ENCODE data around the gene ARSB.
"Not testable (repeated sequence)": the region's sequence is repeated elsewhere in the genome, so short reads cannot be mapped to it uniquely, and the experiment has no call there.

Gene ARSB

GRCh38 chr5:78851891-78852290 lies 133.2 kb downstream of the ARSB start:
- in situ Hi-C loops (cut with MboI; ENCODE audit: low sequenced_read_pairs): not testable (repeated sequence)

GRCh38 chr5:78845470-78845869 lies 139.6 kb downstream of the ARSB start:
- in situ Hi-C loops (cut with MboI; ENCODE audit: low sequenced_read_pairs): no loop called here

DNA sequence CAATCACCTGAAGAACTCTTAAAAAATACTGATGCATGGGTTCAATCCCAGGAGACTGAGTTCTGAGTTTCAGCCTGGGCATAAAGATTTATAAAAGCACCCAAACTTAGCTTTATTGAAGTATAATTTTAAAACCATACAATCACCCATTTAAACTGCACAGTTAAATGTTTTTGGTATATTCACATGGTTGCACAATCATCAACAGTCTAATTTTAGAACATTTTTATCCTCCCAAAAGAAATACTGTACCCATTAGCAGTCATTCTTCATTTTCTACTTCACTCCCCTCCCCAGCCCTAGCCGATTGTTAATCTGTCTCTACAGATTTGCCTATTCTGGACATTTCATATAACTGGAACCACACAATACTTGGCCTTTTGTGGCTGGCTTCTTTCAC lies 141.7 kb downstream of the ARSB start:
- in situ Hi-C loops (cut with MboI; ENCODE audit: low sequenced_read_pairs): no loop called here

DNA sequence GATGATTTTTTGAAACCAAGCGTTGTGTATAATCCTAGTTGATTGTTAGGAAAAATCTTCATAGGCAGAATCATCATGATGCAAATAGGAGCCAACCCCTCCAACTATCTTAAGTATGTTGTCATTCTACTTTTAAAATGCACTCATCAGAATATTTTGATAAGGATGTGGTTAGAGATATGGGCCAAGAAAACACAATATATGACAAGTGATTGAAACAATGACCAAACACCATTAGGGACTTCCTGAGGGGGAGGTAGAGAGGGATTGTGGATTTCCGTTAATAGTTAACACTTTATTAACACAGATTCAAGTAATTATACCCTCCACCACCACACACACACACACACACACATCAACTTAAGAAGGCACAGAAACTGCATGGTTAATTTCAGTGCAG lies 143.3 kb downstream of the ARSB start:
- in situ Hi-C loops (cut with MboI; ENCODE audit: low sequenced_read_pairs): no loop called here

DNA sequence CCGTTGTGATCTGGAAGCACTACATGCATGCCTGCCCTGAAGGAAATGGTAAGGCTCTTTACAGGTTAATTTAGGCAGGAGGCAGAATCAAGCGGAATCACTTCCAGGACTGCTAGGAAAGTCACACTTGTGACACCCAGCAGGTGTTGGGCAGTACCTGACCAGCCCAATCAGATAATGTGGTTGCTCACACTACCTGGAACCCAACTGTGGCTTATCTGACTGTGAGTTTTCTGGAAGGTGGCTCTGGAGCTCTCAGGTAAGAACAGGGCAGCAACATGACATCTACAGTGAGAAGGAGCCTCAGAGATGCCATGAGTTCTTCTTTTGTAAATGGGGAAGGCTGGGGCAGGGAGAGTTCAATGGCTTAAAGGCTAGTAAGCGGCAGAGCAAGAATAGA lies 146.4 kb downstream of the ARSB start:
- in situ Hi-C loops (cut with MboI; ENCODE audit: low sequenced_read_pairs): no loop called here

GRCh38 chr5:78837836-78838235 lies 147.3 kb downstream of the ARSB start:
- in situ Hi-C loops (cut with MboI; ENCODE audit: low sequenced_read_pairs): no loop called here

GRCh38 chr5:78835176-78835575 lies 149.9 kb downstream of the ARSB start:
- in situ Hi-C loops (cut with MboI; ENCODE audit: low sequenced_read_pairs): no loop called here

- in situ Hi-C loops (cut with MboI; ENCODE audit: low sequenced_read_pairs): no loop called here
Measured at GRCh38 chr5:78833284-78833683, 151.8 kb downstream of the ARSB start.

DNA sequence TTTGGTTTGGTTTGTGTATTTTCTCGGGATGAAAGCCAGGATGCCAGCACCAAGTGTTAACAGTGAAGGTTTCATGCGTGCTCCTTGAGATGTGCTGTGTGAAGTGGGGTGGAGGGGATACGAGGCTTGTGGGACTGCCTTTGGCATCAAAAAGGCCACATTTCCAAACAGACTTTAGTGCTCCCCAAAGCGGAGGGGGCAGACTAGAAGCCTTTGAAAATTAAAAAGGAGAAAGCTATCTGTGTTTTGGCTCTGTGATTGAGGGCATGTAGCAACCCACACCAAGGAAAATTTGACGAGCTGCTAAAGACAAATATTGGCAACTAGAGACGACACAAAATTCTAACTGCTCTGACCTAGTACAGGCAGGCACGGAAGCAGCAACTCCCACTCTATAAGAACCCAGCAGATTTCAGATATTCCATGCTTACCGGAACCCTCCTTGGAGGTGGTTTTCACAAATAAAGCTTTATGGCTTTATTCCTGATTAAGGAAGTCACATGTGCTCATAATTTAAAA lies 154.5 kb downstream of the ARSB start:
- in situ Hi-C loops (cut with MboI; ENCODE audit: low sequenced_read_pairs): no loop called here

GRCh38 chr5:78829811-78830527 lies 155.1 kb downstream of the ARSB start:
- in situ Hi-C loops (cut with MboI; ENCODE audit: low sequenced_read_pairs): no loop called here

GRCh38 chr5:78827725-78828124 lies 157.4 kb downstream of the ARSB start:
- in situ Hi-C loops (cut with MboI; ENCODE audit: low sequenced_read_pairs): no loop called here

DNA sequence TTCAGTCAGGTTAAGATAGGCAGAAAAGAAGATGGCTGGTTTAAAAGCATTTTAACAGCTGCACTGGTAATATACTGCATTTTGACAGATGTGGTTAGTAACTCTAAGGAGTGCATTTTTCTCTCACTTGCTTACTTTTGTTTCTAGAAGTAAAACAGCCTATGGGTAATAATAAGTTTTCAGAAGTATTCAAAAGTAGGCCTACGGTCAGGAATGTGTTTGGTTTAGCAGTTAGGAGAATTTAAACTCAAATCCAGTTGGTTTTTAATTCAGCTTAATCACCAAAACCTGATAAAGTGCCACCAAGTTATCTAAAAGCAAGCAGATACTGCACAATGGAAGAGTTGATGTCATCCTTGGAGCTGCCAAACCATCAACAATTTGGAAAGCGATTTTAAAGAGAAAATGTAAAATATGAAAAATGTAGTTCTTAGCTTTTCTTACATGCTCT lies 160.3 kb downstream of the ARSB start:
- in situ Hi-C loops (cut with MboI; ENCODE audit: low sequenced_read_pairs): no loop called here

DNA sequence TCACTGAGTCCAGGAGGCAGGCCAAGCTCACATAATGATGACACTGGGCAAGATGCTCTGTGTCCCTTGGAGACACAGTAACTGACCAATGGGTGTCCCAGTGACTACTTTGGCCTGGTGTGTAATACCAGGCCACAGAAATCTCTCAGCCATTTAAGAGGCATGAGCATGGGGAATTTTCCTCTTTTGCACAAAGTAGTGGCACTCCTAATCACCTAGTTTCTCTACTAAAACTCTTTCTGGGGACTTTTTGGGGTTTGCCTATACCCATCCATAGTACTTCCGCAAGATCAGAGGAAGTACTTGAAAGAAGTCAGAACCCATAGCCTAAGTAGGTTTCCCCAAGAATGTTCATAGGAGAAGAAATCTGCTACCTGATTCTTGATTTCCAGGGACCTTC lies 161.9 kb downstream of the ARSB start:
- in situ Hi-C loops (cut with MboI; ENCODE audit: low sequenced_read_pairs): no loop called here

GRCh38 chr5:78821536-78822021 lies 163.5 kb downstream of the ARSB start:
- in situ Hi-C loops (cut with MboI; ENCODE audit: low sequenced_read_pairs): no loop called here

GRCh38 chr5:78819707-78820106 lies 165.4 kb downstream of the ARSB start:
- in situ Hi-C loops (cut with MboI; ENCODE audit: low sequenced_read_pairs): no loop called here

DNA sequence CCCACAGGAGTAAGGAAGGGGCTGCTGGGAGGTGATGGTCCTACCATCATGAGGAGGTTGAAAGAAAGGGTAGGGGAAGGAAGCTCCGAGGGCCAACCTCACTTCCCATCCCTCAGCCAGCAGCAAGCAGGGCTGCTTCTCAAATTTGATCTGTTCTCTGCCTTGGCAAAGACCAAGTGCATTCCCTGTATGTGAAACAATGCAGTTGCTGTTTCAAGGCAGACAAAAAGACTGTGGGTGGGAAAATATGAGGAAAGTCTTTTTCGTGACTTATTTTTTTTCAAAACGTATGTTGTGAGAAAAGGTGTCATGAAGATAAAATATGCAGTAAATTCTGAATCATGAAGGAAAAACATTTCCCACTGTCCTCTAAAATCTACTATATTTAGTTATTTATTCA lies 165.9 kb downstream of the ARSB start:
- in situ Hi-C loops (cut with MboI; ENCODE audit: low sequenced_read_pairs): no loop called here

DNA sequence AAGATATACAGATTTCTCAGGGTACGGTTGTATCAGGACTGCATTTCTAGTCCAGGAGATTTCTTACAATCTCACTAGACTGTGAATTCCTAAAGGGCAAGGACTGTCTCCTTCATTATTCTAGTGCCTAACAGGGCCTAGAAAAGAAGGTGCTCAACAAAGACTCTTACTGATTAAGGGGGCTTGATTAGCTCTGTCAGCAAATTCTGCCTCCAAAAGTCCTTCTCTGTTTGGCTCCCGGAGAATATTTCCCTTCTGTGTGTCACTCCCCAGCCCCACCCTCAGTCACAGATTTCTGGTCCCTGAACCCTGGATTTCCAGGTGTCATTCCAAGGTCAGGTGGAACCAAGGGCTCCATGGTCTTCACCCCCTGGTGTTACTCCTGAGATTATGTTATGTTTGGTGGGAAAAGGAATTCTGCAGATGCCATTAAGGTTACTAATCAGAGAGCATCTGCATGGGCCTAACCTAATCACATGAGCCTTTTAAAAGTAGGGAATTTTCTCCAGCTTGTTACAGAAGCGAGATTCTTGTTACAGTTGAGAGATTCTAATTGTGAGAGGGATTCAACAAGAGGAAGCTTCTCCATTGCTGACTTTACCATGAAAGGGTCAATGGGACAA lies 168.9 kb downstream of the ARSB start:
- in situ Hi-C loops (cut with MboI; ENCODE audit: low sequenced_read_pairs): no loop called here

- in situ Hi-C loops (cut with MboI; ENCODE audit: low sequenced_read_pairs): no loop called here
Measured at GRCh38 chr5:78813906-78814530, 171.1 kb downstream of the ARSB start.

DNA sequence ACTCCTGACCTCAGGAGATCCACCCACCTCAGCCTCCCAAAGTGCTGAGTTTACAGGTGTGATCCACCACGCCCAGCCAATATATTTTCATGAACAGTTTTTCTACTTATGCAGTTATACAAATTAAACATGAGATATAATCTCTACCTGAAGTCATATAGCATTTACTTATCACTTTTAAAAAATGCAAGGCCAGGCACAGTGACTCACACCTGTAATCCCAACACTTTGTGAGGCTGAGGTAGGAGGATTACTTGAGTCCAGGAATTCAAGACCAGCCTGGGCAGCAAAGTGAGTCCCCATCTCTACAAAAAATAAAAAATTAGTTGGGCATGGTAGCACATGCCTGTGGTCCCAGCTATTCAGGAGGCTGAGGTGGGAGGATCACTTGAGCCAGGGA lies 171.8 kb downstream of the ARSB start:
- in situ Hi-C loops (cut with MboI; ENCODE audit: low sequenced_read_pairs): no loop called here

DNA sequence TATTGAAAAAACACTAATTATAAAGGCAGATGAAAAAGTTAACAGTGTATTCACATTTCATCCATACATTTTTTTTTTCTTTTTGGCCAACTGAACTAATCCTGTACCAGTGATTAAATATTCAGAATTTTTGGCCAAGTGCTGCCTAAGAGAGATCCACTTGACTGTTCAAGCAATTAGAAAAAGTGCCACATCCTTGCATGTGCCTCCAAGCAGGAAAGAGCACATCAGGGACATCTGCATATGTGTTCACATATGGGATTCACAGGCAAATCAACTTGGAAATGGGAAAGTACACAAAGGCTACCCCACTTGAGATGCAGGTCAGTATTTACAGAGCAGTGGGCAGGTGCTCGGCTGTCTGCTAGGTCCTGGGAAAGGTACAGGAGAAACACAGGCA lies 173.2 kb downstream of the ARSB start:
- in situ Hi-C loops (cut with MboI; ENCODE audit: low sequenced_read_pairs): no loop called here

GRCh38 chr5:78811121-78811817 lies 173.8 kb downstream of the ARSB start:
- in situ Hi-C loops (cut with MboI; ENCODE audit: low sequenced_read_pairs): no loop called here

All from HL-60/S4 treated with phorbol 12-myristate 13-acetate at 8.2 ng/mL for 4 days and 3 days (cell line).